ENCODE data around the gene FAHD1.

GRCh38 chr16:1777375-1778199 is 49.4 kb upstream of the FAHD1 start:
- TF ChIP-seq NFRKB (IDR thresholded peaks at IDR 0.05) = no peak
- TF ChIP-seq SP1 (IDR thresholded peaks at IDR 0.05) = no peak
- no peak for TF ChIP-seq ZNF384 (IDR thresholded peaks at IDR 0.05)
